ENCODE measurements around the gene COL19A1. TPM values are rescaled to one million over a fixed set of nuclear protein-coding genes. Genes with fewer than 3 reads are reported as not detected.

Gene COL19A1
- total RNA-seq, 2 donors from 2014 or later: 0.07 TPM; not detected in 1

DNA sequence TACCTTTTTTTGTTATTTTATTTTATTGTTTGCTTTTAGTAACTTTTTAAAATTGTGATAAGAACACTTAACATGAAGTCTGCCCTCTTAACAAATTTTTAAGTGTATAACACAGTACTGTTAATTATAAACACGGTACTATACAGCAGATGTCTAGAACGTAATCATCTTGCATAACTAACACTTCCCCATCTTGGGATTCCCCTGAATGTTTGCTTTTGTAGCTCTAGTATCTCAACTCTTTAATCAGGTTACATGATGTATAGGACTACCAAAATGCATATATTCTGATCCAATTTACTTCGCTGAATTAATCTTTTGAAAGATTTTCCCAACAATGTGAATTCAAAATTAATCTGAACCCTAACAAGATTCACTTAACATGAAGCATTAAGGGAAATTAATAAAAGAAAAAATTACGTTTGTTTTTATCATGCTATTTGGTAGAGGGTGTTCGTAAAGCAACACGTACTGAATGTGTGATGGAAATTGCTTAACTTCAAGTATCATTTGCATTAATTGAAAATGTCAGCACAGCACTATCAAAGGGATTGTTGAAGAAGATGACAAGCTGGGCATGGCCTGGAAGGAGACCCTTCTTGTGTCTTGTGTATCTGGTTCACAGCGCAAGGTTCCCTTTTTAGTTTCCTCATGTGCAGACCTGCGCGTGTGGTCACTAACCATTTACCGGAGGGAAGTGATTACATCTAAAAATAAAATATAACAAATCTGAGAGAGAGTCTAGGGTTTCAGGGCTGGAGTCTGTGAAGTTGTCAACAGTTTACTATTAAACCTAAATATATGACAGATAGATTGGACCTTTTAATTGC lies 15.2 kb downstream of the COL19A1 start:
- DNase-seq (ENCODE audit: low spot score): no peak
- H3K27ac ChIP-seq: no peak overlapping the region
- ATAC-seq (ENCODE audit: insufficient number of reproducible peaks, low FRiP score, low read depth): no peak
- no peaks in the 10 kb centered on the region for H3K36me3 ChIP-seq
- no peak overlapping the region for H3K4me3 ChIP-seq
- no peaks in the 10 kb centered on the region for H3K9me3 ChIP-seq
- TF ChIP-seq, protein P1, sequence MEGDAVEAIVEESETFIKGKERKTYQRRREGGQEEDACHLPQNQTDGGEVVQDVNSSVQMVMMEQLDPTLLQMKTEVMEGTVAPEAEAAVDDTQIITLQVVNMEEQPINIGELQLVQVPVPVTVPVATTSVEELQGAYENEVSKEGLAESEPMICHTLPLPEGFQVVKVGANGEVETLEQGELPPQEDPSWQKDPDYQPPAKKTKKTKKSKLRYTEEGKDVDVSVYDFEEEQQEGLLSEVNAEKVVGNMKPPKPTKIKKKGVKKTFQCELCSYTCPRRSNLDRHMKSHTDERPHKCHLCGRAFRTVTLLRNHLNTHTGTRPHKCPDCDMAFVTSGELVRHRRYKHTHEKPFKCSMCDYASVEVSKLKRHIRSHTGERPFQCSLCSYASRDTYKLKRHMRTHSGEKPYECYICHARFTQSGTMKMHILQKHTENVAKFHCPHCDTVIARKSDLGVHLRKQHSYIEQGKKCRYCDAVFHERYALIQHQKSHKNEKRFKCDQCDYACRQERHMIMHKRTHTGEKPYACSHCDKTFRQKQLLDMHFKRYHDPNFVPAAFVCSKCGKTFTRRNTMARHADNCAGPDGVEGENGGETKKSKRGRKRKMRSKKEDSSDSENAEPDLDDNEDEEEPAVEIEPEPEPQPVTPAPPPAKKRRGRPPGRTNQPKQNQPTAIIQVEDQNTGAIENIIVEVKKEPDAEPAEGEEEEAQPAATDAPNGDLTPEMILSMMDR (IDR thresholded peaks at IDR 0.05): no peak
- no peaks in the 10 kb centered on the region for H3K4me1 ChIP-seq (ENCODE audit: control insufficient read depth in 1 of 2, low read depth in 2 of 2)
- H3K27me3 ChIP-seq (replicated peaks; ENCODE audit: insufficient read depth): no peaks in the 10 kb centered on the region

DNA sequence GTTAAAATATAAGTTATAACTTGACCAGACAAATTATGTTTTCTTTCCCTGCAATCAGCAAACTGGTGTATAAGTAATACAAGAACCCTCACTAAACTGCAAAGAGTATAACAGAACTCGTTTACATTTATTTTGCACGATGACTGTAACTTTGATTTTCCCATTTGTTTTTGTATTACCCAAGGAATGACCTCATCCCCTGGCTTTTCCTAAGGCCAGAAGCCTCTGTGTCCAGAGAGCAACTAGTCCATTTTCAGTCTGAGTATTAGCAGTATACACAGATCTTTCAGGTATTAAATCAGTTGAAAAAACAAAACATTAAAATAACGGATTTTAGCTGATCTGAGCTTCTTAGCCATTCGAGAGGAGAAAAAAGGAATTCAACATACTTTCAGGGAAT lies 17.2 kb downstream of the COL19A1 start:
- ATAC-seq (ENCODE audit: insufficient number of reproducible peaks, low FRiP score, low read depth) (no peak), DNase-seq (ENCODE audit: low spot score) (no peak)
- TF ChIP-seq, protein P1 (IDR thresholded peaks at IDR 0.05): no peak
- H3K4me1 ChIP-seq (ENCODE audit: control insufficient read depth in 1 of 2, low read depth in 2 of 2): no peaks in the 10 kb centered on the region
- H3K27ac ChIP-seq: no peak overlapping the region
- no peaks in the 10 kb centered on the region for H3K36me3 ChIP-seq
- no peaks in the 10 kb centered on the region for H3K27me3 ChIP-seq (replicated peaks; ENCODE audit: insufficient read depth)
- H3K9me3 ChIP-seq: no peaks in the 10 kb centered on the region
- no peak overlapping the region for H3K4me3 ChIP-seq

DNA sequence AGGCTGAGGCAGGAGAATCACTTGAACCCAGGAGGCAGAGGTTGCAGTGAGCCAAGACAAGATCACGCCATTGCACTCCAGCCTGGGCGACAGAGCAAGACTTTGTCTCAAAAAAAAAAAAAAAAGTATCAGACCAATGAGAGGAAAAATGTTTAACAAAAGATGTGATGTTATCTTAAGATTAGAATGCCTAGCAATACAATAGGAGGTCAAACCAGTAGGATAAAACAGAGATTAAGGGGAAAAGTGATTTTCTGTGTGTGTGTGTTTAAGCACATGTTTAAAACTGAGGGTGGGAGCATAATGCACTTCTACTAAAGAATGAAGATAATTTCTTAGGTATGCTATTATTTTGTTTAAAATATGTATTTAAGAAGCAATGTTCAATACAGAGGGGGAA lies 17.9 kb downstream of the COL19A1 start:
- no peaks in the 10 kb centered on the region for H3K4me1 ChIP-seq (ENCODE audit: control insufficient read depth in 1 of 2, low read depth in 2 of 2)
- ATAC-seq (ENCODE audit: insufficient number of reproducible peaks, low FRiP score, low read depth): no peak
- no peaks in the 10 kb centered on the region for H3K27me3 ChIP-seq (replicated peaks; ENCODE audit: insufficient read depth)
- DNase-seq (ENCODE audit: low spot score): no peak
- H3K36me3 ChIP-seq: no peaks in the 10 kb centered on the region
- no peak overlapping the region for H3K4me3 ChIP-seq
- H3K27ac ChIP-seq: no peak overlapping the region
- TF ChIP-seq, protein P1 (IDR thresholded peaks at IDR 0.05): no peak
- H3K9me3 ChIP-seq: no peaks in the 10 kb centered on the region

DNA sequence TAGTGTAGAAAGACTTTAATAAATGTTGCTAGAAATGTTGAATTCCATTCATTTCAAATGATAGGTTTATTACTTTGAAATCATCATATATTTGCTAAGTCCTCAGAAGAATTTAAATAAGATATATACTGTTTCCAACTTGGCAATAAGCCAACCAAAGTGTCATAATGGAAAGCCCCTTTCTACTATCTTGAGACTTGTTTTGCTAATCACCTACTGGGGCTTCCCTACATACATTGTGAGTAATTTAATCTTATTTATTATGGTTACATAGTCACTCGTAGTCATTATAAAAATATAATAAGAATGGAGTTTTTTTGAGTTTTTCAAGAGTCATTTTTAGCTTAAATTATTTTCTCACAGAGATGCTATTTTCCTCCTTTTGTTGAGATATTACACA lies 20.7 kb downstream of the COL19A1 start:
- H3K4me3 ChIP-seq: no peak overlapping the region
- TF ChIP-seq, protein P1 (IDR thresholded peaks at IDR 0.05): no peak
- no peak for DNase-seq (ENCODE audit: low spot score)
- H3K9me3 ChIP-seq: no peaks in the 10 kb centered on the region
- H3K4me1 ChIP-seq (ENCODE audit: control insufficient read depth in 1 of 2, low read depth in 2 of 2): no peaks in the 10 kb centered on the region
- H3K27me3 ChIP-seq (replicated peaks; ENCODE audit: insufficient read depth): no peaks in the 10 kb centered on the region
- no peaks in the 10 kb centered on the region for H3K36me3 ChIP-seq
- ATAC-seq (ENCODE audit: insufficient number of reproducible peaks, low FRiP score, low read depth): no peak
- H3K27ac ChIP-seq: no peak overlapping the region

DNA sequence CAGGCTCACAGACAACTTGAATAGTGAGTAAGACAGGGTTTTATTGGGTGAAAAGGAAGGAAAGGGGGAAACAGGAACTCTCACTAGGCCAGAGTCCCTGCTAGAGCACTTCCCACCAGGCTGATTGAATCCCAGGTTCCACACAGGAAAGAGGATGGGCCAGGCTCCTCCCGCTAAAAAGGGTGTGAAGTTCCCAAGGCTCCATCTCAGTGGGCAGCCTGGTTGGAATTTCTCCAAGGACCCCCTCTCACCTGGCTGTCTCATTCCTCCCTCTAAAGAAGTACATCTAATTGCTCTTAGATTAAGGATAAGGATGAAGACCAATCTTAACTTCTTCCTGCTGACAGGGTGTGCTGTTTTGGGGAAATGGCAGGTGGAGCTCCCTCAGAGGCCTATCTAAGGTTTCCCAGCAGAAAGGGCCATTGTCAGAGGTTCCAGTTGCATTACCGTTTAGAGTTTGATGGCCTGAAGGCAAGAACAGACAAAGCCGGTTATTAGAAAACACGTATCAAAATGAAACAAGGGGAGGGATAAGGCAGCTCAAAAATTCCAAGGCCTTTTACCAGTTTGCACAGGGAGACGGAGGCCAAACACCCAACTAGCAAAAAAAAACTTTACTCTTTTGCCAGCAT lies 21.5 kb downstream of the COL19A1 start:
- H3K27me3 ChIP-seq (replicated peaks; ENCODE audit: insufficient read depth): no peaks in the 10 kb centered on the region
- no peaks in the 10 kb centered on the region for H3K36me3 ChIP-seq
- no peaks in the 10 kb centered on the region for H3K4me1 ChIP-seq (ENCODE audit: control insufficient read depth in 1 of 2, low read depth in 2 of 2)
- ATAC-seq (ENCODE audit: insufficient number of reproducible peaks, low FRiP score, low read depth) (no peak), DNase-seq (ENCODE audit: low spot score) (no peak)
- no peak overlapping the region for H3K27ac ChIP-seq
- TF ChIP-seq, protein P1 (IDR thresholded peaks at IDR 0.05): no peak
- no peak overlapping the region for H3K4me3 ChIP-seq
- no peaks in the 10 kb centered on the region for H3K9me3 ChIP-seq

All from thoracic aorta (tissue), 2 donors.